ENCODE results near the gene KDM4C. TPM values are rescaled to one million over a fixed set of nuclear protein-coding genes. Genes with fewer than 3 reads are reported as not detected.

KDM4C gene
- polyA plus RNA-seq, 2 of the 4 experiments (the other 2 are of a cell fraction) = 9.6 to 15.6 TPM

DNA sequence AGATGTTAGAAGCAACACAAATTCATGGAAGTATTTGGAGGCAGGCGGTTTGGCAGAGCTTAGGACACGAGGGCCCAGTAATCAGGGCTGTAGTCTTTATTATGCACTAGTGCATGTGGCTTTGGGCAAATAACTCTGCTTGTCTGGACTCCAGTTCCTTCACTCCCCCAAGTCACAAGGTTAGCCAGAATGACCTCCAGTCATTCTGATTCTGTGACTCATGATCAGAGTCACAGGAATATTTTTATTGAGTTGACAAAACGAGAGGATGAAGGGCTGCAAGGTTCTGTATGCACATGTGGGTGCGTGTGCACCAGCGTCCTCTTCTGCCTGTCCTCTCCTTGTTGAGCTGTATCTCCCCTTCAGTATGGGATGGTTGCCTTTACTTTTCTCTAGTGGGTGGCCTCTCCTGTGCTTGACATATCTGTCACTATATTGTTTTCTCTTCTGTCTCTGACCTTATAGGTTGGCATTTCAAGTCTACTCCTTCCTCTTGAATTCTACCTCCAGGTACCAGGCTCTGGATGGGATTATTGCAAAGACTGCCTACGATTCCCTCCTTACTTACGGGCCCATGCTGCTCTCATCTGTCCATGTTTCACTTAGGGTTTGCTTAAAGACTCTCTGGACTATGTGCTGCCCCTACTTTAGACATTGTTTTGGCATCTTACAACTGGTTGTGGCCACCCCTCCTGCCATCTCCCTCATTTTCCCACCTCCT, 94.6 kb downstream of the KDM4C start (continued):
- TF ChIP-seq, protein P1, sequence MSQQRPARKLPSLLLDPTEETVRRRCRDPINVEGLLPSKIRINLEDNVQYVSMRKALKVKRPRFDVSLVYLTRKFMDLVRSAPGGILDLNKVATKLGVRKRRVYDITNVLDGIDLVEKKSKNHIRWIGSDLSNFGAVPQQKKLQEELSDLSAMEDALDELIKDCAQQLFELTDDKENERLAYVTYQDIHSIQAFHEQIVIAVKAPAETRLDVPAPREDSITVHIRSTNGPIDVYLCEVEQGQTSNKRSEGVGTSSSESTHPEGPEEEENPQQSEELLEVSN (IDR thresholded peaks at IDR 0.05; ENCODE audit: borderline replicate concordance, low read depth) = no peak

DNA sequence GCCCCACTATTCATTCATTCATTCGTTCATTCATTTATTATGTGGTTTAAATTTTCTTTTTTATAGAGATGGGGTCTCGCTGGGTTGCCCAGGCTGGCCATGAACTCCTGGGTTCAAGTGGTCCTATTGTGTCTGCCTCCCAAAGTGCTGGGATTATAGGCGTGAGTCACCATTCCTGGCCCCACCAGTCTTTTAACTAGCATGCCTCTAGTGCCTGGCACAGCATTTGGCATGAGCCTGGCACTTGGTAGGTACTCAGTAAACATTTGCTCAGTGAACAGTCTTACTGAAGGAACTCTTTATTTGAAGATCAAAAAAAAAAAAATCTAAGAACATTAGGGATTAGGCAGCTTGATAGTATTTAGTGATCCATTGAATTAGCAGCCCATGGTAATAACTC, 98.1 kb downstream of the KDM4C start:
- no peak overlapping the region for H3K4me3 ChIP-seq
- peak; percentile 68 to 79; a peak in 3 of 6 replicates for ATAC-seq

DNA sequence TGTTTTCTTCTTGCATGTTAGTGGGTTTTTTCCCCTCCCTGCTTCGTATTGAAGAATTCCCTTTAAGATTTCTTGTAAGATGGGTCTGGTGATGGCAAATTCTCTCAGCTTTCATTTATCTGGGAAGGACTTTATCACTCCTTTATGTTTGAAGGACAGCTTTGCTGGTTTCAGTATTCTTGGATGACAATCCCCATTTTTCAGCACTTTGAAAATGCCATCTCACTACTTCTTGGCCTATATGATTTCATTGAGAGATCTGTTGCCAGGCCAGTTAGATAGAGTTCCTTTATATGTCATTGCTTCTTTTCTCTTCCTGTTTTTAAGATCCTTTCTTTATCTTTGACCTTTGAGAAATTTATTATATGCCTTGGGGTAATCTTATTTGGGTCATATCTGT, 106.3 kb downstream of the KDM4C start:
- WGBS (ENCODE audit: missing lambda C conversion rate) = 78% methylated on average over 1 of the region's 1 CpG
- Histone ChIP-seq H3K4me1 (no peaks in the 10 kb centered on the region; the same call in 2 of the 3 replicates), H3K9me3 (peaks cover 11% of the 10 kb centered on the region; the same call in 2 of the 3 replicates), H3K4me3 (no peak overlapping the region), H3K4me2 (no peak overlapping the region), H3K27ac (peak overlapping the region in 1 of 2 experiments; percentile 32; a peak in 2 of 6 replicates)
- CTCF ChIA-PET = no interaction called here
- ATAC-seq (no peak), DNase-seq (ENCODE audit: low read depth in 1 of 2, low spot score in 1 of 2) (no peak), FAIRE-seq (no peak)
- POLR2A ChIA-PET = no interaction called here
- TF ChIP-seq, protein P2, sequence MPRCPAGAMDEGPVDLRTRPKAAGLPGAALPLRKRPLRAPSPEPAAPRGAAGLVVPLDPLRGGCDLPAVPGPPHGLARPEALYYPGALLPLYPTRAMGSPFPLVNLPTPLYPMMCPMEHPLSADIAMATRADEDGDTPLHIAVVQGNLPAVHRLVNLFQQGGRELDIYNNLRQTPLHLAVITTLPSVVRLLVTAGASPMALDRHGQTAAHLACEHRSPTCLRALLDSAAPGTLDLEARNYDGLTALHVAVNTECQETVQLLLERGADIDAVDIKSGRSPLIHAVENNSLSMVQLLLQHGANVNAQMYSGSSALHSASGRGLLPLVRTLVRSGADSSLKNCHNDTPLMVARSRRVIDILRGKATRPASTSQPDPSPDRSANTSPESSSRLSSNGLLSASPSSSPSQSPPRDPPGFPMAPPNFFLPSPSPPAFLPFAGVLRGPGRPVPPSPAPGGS (IDR thresholded peaks at IDR 0.05) = no peak
- TF ChIP-seq, protein P3, sequence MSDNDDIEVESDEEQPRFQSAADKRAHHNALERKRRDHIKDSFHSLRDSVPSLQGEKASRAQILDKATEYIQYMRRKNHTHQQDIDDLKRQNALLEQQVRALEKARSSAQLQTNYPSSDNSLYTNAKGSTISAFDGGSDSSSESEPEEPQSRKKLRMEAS (IDR thresholded peaks at IDR 0.05) = no peak
- no peak for TF ChIP-seq RFX5 (IDR thresholded peaks at IDR 0.05)
- TF ChIP-seq JUNB (IDR thresholded peaks at IDR 0.05) = no peak
- no peak for TF ChIP-seq FOXS1 (CRISPR knock-in tag; IDR thresholded peaks at IDR 0.05)
- TF ChIP-seq FOSB (CRISPR knock-in tag; IDR thresholded peaks at IDR 0.05) = no peak
- no peak for TF ChIP-seq CHD2 (IDR thresholded peaks at IDR 0.05; ENCODE audit: low read length, partially characterized antibody)
- no peak for TF ChIP-seq RCOR1 (IDR thresholded peaks at IDR 0.05; ENCODE audit: low read depth, low read length)
- TF ChIP-seq, protein P1 (IDR thresholded peaks at IDR 0.05; ENCODE audit: borderline replicate concordance, low read depth) = no peak

More for the DNA sequence above, 98.1 kb downstream of the KDM4C start:
- TF ChIP-seq EP300 (IDR thresholded peaks at IDR 0.05) (0 out of 5 replicates have a peak, but pooled peaks of 1 of the 2 experiments have one; percentile 24), SMC3 (IDR thresholded peaks at IDR 0.05) (no peak), FOSL2 (IDR thresholded peaks at IDR 0.05) (no peak), FOSL2 (CRISPR knock-in tag; IDR thresholded peaks at IDR 0.05) (peak; percentile 51), GATA3 (IDR thresholded peaks at IDR 0.05; ENCODE audit: borderline replicate concordance) (peak; percentile 47; the same call in 1 of the 2 replicates)
- TF ChIP-seq, protein P4, sequence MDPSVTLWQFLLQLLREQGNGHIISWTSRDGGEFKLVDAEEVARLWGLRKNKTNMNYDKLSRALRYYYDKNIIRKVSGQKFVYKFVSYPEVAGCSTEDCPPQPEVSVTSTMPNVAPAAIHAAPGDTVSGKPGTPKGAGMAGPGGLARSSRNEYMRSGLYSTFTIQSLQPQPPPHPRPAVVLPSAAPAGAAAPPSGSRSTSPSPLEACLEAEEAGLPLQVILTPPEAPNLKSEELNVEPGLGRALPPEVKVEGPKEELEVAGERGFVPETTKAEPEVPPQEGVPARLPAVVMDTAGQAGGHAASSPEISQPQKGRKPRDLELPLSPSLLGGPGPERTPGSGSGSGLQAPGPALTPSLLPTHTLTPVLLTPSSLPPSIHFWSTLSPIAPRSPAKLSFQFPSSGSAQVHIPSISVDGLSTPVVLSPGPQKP (IDR thresholded peaks at IDR 0.05; ENCODE audit: low read depth, low read length) = no peak
- TF ChIP-seq, protein P3 (IDR thresholded peaks at IDR 0.05) = no peak; the same call in 1 of the 2 replicates
- TF ChIP-seq, protein P5, sequence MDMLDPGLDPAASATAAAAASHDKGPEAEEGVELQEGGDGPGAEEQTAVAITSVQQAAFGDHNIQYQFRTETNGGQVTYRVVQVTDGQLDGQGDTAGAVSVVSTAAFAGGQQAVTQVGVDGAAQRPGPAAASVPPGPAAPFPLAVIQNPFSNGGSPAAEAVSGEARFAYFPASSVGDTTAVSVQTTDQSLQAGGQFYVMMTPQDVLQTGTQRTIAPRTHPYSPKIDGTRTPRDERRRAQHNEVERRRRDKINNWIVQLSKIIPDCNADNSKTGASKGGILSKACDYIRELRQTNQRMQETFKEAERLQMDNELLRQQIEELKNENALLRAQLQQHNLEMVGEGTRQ (IDR thresholded peaks at IDR 0.05) = no peak
- ChIA-PET CTCF (no interaction called here), POLR2A (no interaction called here)
- peak in 1 of 2 experiments; percentile 42 for DNase-seq (ENCODE audit: low read depth in 1 of 2, low spot score in 1 of 2)
- peak overlapping the region; percentile 31 to 37; a peak in 2 of 6 replicates for H3K27ac ChIP-seq
- peak overlapping the region; percentile 45 for H3K4me2 ChIP-seq
- peaks cover 53% of the 10 kb centered on the region for H3K4me1 ChIP-seq
- FAIRE-seq = no peak
- no peaks in the 10 kb centered on the region for H3K9me3 ChIP-seq
- WGBS (ENCODE audit: missing lambda C conversion rate) = 49% methylated on average over 3 of the region's 3 CpGs

Measured in A549 (cell line).